RWPE1 (cell line): Measurements from ENCODE around the gene PTPRK.

Source experiments
- CTCF ChIA-PET: fragments of 350-600 bp; sonication (Branson Sonifier 250); formaldehyde crosslinking; extraction: SDS; loops from one replicate; lab custom pipeline; 2021; lab: Yijun Ruan, JAX
- POLR2A ChIA-PET: fragments of 400-600 bp; formaldehyde crosslinking; extraction: SDS; loops from one replicate; lab custom pipeline; 2020; ENCODE audit warnings: antibody characterized with exemption; ENCODE audit not compliant: low non-redundant PET; lab: Yijun Ruan, JAX
- DNase-seq: peaks from one replicate; pipeline ENCODE4 v3.0.0; 2012; ENCODE audit warnings: low spot score
- H3K27ac ChIP-seq: fragments of 450-650 bp; 2 replicates; pipeline ENCODE4 v1.5.1; 2017
- CTCF ChIP-seq: fragments of 450-650 bp; conservative IDR thresholded peaks from 2 replicates; pipeline ENCODE4 v1.5.1; 2017; ENCODE audit warnings: low read depth, mild to moderate bottlenecking

Gene PTPRK

GRCh38 chr6:128172752-128173682 is 347.4 kb downstream of the PTPRK start:
- CTCF ChIA-PET = interaction anchor here (0.6 kb wide), 1 partner anchor 446 kb away, joined by 3 read pairs; no protein-coding TSS in a partner anchor

GRCh38 chr6:128172081-128172480 is 348.3 kb downstream of the PTPRK start:
- no peak overlapping the region for H3K27ac ChIP-seq
- DNase-seq = no peak
- ChIA-PET POLR2A (no interaction called here), CTCF (no interaction called here)
- no peak for TF ChIP-seq CTCF

More at GRCh38 chr6:128172752-128173682, 347.4 kb downstream of the PTPRK start:
- POLR2A ChIA-PET = no interaction called here
- no peak overlapping the region for H3K27ac ChIP-seq
- TF ChIP-seq CTCF = no peak
- DNase-seq = peak; percentile 16

- no peak overlapping the region for H3K27ac ChIP-seq
- ChIA-PET CTCF (no interaction called here), POLR2A (no interaction called here)
- no peak for DNase-seq
- no peak for TF ChIP-seq CTCF
Observed at GRCh38 chr6:128171182-128171581, 349.2 kb downstream of the PTPRK start.

- DNase-seq = no peak
- no peak overlapping the region for H3K27ac ChIP-seq
- POLR2A ChIA-PET = no interaction called here
- no peak for TF ChIP-seq CTCF
- CTCF ChIA-PET = interaction anchor here (0.7 kb wide), 1 partner anchor 13 kb away, joined by 3 read pairs; no protein-coding TSS in a partner anchor
Observed at GRCh38 chr6:128168244-128168643, 352.2 kb downstream of the PTPRK start.

- ChIA-PET POLR2A (no interaction called here), CTCF (no interaction called here)
- DNase-seq = no peak
- H3K27ac ChIP-seq = no peak overlapping the region
- no peak for TF ChIP-seq CTCF
Observed at GRCh38 chr6:128167552-128167951, 352.8 kb downstream of the PTPRK start.

GRCh38 chr6:128164254-128164653 is 356.1 kb downstream of the PTPRK start:
- no peak for TF ChIP-seq CTCF
- CTCF ChIA-PET = no interaction called here
- DNase-seq = no peak
- no peak overlapping the region for H3K27ac ChIP-seq
- POLR2A ChIA-PET = no interaction called here
